ENCODE measurements around the gene EYA2.
A peak's percentile ranks its signal among the peaks of the same experiment; 100 is the strongest.
"Not testable (repeated sequence)": the region's sequence is repeated elsewhere in the genome, so short reads cannot be mapped to it uniquely, and the experiment has no call there.

Gene EYA2

DNA sequence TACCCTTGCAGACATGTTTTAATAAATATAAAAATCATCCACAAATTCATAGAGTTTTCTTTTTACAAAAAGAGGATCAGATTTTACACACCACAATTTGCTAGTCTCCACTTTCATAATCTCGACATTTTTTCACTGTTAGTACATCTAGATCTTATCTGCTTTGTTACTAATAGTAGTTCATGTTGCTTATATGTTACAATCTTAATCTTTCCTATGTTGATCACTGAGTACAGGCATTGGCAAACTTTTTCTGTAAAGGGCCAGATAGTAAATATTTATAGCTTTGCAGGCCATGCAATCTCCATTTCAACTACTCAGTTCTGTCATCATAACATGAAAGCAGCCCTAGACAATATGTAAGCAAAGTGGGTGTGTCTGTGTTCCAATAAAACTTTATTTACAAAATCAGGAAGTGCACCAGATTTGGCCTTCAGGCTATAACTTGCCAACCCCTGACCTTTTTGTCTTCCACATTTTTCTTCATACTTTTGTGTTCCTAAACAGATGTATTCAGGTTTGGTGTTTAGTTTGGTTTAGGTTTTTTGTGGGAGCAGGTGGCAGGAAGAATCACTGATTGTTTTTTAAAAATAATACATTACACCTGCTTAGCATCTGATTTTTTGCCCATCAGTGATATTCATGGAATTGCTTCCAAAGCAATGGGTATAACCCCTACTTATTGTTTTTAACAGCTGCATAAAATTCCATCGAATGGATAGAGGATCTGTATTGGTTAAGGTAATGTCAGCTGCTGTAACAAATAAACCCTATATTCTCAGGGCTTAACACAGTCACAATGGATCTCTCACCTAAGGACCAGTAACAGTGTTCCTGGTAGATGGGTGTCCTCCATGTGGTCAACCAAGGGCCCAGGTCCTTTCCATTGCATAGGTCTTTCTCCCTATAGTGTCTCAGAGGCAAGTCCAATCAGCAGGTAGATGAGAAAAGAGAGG, 61.2 kb downstream of the EYA2 start:
- no peak for DNase-seq (ENCODE audit: low spot score)

DNA sequence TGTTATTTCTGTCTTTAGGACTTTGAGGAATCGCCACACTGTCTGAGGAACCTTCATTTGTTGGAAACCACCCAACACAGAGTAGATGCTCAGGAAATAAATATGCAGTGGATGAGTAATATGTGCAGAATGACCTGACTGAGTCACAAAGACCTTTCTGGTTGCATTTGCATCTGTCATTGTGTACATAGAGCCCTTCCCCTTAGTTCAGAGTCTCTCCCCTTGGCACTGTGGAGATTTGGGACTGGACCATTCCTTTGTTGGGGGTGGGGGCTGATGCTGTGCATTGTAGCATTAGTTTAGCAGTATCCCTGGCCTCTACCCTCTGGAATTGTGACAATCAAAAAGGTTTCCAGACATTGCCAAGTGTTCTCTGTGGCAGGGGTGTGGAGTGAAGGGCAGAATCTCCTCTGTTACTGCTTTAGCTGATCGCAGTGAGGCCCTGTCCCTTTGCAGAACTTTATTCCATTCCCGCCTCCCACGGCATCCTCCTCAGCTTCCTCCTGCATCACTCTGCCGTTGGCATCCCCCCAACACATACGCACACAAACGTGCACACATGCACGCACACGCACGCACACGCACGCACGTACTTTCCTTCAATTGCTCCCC, 64.5 kb downstream of the EYA2 start:
- no peak for DNase-seq (ENCODE audit: low spot score)

DNA sequence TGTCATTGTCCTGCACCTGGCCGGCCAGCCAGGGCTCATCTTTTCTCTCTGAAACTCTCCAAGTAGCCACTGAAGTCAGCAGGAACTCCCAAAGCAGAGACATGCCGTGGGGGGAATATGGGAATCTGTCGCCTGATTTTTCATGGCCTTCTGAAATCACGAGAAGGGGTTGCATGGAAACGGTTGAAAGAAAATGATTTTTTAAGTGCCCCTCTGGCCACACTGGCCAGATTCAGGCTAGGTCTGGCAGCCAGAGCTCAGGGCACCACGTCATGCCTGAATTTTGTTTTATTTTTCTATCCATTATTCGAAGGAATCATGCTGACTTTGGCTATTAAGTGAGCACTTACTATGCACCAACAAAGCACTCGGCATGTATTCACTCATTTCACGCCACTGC, 65.2 kb downstream of the EYA2 start:
- DNase-seq (ENCODE audit: low spot score) = no peak

DNA sequence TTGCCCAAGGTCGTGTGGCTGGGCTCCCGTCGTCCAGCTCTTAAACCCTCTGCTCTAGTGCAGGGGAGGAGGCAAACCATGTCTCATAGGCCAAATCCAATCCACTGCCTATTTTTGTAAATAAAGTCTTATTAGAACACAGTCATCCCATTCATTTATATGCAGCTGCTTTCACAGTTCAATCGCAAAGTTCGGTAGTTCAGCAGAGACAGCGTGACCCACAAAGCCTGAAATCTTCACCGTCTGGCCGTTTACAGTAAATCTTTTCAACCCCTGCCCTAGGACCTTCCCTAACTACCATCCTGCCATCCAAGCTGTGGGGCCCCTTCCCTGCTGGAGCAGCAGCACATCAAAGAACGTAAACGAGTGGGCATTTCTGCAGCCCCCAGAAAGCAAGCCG, 65.9 kb downstream of the EYA2 start:
- no peak for DNase-seq (ENCODE audit: low spot score)

DNA sequence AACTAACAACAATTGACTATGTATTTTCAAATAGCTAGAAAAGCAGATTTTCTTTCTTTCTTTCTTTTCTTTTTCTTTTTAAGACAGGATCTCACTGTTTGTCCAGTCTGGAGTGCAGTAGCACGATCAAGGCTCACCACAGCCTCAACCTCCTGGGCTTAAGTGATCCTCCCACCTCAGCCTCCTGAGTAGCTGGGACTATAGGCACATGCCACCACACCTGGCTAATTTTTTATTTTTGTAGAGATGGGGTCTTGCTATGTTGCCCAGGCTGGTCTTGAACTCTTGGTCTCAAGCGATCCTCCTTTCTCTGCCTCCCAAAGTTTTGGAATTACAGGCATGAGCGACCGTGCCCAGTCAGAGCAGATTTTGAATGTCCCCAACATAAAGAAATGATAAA, 67.3 kb downstream of the EYA2 start:
- not testable (repeated sequence) for DNase-seq (ENCODE audit: low spot score)

DNA sequence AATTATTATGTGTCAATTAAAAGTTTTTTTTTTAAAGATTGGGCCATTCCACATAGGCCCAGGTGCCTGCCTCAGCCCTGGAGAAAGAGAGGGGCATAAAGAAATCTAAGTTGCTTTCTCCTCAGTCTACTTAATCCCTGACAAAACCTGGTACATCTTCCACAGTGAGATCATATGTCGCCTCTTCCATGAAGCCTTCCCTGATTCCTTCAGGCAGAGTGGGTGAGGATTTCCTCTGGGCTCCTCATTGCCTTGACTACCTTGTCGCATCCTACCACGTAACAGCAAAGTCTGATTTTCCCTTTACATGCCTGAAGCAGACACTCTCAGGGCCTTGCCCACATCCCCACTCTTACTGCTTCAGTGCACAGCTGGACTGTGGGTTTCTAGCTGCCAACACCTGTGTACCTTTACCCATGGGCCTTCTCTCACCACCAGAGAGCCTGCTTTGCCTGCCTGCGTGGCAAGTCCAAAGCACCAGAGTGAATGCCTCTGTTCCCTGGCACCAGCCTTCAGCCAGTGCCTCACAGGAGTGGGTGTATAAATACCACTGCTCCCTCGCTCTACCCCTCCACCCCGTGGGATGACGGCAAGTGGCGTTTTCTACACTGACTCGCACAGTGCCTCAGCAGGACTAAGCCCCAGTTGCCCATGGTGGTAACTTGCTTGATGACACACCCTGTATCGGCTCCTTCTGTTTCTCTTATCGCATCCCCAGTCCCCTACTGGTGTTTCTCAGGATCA, 68.0 kb downstream of the EYA2 start:
- DNase-seq (ENCODE audit: low spot score) = no peak

DNA sequence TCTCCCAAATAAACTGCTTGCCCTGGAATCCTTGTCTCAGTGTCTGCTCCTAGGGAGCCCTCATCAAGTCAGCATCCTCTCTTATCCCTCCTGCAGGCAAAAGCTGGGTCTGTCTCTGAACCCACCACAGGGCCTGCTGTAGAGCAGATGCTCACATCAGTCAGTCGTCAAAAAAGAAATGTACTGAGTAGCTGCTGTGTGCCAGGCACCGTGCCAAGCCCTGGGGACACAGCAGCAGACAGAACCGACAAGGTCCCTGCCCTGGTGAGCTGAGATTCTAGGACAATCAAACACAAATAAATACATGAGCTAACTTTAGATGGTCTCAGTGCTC, 68.5 kb downstream of the EYA2 start:
- DNase-seq (ENCODE audit: low spot score) = no peak

DNA sequence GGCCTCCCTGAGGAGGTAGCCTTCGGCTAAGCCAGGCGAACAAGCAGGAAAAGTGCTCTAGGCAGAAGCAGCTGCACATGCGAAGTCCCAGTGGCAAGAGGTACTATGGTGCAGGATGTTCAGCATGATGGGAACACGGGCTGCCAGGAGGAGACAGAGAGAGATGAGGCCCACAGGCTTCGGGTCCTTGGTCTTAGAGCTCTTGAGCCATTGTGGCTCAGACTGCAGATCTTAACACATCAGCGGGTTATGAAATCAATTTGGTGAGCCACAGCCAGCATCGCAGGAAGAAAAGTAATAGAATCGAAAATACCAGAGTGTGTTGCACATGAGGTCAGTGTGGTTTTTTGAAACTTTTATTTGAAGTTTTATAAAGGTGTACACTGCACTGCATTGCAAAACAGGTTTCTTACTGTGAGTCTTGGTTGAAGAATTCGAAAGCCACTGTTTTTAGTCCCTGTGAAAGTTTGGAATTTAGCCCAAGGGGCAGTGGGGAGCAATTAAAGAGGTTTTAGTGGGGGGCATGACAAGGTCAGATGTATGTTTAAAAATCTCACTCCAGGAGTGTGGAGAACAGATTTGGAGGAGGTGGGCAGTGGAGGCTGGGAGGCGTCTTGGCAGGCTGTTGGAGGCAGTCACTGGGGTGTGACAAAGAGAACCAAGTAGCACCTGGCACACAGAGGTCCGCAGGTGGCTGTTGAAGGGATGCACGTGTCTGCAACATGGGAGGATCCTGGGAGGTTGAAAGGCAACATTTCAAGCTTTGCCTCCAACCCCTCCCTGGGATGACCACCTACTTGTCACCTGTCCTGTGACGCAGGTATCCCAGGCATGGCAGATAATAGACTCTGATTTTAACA, 69.3 kb downstream of the EYA2 start:
- no peak for DNase-seq (ENCODE audit: low spot score)

DNA sequence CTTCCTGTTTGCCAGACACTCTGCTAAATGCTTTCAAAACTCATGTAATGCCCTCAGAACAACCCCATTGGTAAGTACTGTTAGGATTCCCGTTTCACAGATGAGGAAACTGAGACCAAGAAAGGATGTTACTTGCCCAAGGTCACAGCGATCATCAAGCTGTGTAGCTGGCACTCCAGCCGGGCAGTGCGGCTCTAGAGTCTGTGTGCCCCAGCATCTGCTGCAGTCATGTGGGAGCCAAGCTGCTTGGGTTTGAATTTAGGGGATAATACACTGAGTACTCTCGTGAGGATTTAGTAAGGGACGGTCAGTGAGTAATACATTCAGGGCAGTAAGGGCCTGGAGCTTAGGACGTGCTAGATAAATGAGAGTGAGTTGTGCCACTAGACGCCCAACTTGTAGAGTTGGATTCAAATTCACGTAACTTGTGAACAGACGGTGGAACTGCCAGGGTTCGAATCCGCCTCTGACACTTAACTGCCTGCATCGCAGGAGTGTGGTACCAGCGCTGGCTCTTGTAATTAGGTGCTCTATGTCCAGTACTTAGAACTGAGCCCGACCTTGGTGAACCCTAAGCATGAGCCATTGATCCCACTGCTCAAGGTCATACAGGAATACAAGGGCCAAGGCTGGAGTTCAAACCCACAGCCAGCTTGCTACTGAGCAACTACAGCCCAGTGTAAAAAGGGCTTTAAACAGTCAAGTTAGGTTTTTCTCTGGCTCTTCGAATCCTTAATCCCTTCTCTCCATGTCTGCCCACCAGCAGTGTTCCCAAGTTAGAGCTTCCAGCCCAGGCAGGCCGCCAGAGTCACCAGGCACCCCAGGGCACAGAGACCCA, 70.2 kb downstream of the EYA2 start:
- no peak for DNase-seq (ENCODE audit: low spot score)

DNA sequence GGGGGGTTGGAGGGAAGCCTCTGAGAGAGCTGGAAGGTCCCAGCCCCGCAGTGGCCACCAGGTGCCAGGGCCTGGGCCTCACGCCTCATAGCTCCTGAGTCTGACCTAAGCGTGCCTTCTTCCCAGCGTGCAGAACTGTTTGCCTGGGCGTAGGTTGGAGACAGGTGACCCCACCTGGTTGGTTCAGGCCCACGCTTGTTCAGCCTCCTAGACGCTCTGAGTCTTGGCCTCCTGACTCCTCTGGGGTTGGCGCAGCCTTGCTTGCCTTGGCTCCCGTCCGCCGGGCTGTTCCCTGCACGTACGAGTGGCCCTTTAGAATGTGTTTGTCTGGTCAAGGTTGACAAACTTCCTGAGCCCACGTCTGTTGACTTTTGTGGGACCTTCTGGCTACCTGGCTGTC, 70.8 kb downstream of the EYA2 start:
- no peak for DNase-seq (ENCODE audit: low spot score)

DNA sequence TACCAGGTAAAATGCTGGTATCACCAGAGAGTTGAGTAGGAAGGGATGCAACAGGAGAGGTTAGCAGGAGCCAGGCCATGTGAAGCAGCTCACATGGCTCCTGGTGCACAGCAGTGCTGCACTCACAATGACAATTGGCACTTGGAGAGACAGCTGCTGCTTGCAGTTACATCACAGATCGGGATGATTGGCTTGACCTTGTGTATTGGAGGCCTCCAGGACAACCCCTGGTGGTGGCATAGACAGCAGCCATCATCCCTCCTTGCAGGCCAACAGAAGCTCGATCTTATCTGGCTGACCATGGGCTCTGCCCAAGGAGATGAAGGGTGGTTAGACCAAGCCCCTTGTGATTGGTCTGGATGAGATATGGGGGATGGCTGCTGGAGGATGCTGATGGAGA, 73.0 kb downstream of the EYA2 start:
- no peak for DNase-seq (ENCODE audit: low spot score)

DNA sequence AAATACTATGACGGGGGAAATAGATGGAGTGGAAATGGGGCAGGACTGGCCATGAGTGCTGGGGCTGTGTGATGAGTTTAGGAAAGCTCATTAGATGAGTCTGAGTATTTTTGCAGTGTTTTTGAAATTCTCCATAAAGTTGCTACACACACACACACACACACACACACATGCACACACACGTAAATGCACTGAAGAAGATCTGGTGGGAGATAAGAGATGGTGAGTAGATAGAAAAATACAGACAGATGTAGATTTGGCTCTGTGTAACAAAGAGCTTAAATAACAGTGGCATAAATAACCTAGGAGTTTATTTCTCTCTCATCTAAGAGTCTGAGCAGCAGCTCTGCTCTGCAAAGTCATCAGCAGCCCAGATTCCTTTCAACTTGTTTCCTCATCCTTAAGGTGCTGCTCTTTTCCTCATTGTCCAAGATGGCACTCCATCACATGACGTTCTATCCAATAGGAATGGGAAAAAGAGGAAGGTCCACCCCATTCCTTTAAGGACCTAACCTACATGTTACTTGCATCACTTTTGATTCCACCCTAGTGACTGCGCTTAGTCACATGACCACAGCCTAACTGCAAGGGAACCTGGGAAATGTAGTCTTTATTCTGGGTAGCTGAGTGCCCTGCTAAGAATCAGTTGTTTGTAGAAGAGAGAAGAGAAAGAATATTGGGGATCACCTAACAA, 76.4 kb downstream of the EYA2 start:
- peak; percentile 41 for DNase-seq (ENCODE audit: low spot score)

DNA sequence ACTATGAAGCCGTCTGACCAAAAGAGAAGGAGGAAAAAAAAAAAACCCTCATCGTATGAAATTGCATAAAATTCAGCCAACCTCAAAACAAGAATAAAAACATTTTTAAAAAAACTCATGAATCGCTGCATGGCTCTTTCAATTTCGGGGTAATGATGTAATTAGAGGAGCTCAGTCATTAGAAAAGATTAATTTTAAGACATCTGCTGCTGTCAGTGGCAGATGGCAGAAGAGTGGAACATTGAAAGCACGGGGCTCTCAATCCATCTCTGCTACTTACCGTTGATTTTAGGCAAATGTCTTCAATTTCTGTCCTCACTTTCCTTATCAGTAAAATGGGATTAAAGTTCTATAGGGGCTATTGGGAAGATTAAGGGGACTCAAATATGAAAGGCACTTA, 79.1 kb downstream of the EYA2 start:
- DNase-seq (ENCODE audit: low spot score) = no peak

DNA sequence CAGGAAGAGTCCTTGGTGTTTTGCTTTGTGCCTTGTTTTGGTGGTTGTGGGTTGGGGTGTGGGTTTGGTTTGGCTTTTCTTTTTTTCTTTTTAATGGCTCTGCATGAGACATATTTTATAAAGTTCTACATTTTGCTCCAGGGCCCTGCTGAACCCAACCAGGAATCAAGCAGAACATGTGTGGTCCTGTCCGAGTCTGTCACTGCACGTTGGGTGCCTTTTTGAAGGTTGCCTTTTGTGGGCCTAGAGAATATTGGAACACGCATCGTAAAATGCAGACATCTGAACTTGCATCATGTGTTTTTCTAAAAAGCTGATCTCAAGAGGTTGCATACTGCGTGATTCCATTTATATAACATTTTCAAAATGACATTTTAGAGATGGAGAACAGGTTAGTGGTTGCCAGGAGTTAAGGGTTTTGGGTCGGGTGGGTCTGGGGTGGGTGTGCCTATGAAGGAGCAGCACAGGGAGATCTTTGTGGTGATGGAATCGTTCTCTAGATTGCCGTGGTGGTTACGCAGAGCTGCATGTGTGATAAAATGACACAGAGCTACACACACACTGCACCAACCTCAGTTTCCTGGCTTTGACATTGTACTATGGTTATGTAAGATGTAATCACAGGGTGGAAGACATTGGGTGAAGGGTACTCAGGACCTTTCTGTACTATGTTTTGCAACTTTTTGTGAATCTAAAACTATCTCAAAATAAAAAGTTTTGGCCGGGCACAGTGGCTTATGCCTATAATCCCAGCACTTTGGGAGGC, 80.2 kb downstream of the EYA2 start:
- no peak for DNase-seq (ENCODE audit: low spot score)

DNA sequence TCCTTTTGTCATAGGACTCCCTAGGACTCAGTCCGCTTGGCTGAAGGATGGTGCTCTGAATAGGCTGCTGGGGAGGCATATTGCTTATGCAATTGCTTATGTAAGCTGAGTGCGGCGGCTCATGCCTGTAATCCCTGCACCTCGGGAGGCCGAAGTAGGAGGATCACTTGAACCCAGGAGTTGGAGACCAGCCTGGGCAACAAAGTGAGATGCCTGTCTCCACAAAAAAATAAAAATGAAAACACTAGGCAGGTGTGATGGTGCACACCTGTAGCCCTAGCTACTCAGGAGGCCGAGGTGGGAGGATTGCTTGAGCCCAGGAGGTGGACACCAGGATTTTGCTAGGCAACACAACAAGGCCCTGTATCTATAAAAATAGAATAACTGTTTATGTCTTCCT, 81.3 kb downstream of the EYA2 start:
- no peak for DNase-seq (ENCODE audit: low spot score)

DNA sequence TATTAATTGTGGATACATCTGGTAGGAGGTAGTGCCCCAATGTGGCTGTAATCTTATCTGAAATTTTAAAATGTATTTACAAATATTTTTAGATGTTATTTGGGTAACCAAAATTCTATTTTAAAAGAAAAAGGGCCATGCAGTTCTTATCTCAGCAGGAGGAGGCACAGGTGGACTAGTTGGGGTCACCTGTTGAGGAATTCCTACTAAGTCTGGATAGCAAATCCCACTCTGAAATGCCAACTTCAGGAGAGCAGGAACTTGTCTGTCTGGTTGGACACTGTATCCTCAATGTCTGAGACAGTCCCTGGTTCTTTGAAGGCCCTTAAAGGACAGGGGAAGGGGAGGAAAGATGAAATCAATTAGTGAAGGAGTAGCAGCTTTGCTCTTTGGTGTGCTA, 82.6 kb downstream of the EYA2 start:
- no peak for DNase-seq (ENCODE audit: low spot score)

DNA sequence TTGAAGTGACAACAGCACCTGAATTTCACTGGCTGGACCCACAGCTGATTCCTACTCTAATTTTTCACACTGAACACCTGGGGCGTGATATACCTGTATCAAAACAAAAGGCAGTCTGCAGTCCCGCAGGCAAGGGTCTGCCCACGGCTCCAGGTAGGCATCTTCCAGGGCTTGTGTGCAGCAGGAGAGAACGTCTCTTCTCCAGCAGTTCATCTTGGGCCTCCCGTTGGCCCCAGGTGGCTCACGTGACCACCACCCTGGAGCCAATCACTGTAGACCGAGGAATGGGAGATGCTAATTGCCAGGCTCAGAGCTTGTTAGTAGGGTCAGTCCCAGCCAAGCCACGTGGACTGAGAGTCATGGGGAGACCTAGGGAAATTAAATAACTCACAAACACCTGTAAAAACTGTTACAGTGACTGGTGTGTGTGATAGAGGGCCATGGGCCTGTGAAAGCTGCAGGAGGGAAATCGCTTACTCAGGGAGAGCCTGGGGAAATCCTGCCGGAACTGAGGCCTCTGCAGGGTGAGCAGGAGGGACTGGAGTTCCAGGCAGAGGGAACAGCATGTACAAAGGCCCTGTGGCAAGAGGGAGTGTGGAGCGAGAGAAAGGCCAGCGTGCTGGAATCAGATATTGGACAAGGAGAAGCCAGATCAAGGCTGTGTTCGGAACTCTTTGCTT, 83.4 kb downstream of the EYA2 start:
- DNase-seq (ENCODE audit: low spot score) = no peak

DNA sequence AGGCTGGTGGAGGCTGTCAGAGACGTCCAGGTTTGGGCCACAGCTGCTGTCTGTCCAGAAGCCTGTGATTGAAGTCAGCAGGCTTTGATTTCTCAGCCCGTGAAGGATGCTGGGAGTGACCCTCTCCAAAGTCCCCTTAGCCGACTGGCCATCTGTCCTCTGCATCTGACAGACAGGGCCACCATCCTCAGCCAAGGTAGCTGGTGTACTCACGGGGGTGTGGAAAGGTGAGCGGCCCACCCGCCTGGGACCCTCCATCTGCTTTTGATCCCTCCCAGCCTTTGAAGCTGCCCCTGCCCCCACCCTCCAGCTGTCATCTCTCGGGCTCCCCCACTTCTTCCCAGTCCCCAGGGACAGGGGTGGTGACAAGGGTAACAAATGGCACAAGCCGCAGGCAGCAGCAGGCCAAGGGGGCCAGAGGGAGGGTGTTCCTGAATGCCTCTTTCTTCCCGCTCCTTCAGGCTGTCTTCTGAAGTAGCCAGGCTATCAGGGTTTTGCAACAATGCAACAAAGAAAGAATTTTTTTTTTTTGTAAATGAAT, 84.4 kb downstream of the EYA2 start:
- no peak for DNase-seq (ENCODE audit: low spot score)
